Esophagus muscularis mucosa (tissue), 4 donors: ENCODE measurements around the gene HDAC4. TPM values are rescaled to one million over a fixed set of nuclear protein-coding genes. Genes with fewer than 3 reads are reported as not detected.

ENCODE experiments used
- DNase-seq: peaks from one replicate; pipeline ENCODE4 v3.0.0-alpha.2; 2017; ENCODE audit errors: extremely low spot score
- H3K27ac ChIP-seq, 4 donors: fragments of 200-600 bp; sonication (generic); replicated peaks in 1 of 4; 1 replicate in 3 of 4; 2 replicates in 1 of 4; pipeline ENCODE4 v1.5.1; 2016 to 2019; ENCODE audit warnings: mild to moderate bottlenecking in 1 of 4
- H3K27me3 ChIP-seq, 4 donors: fragments of 200-600 bp; sonication (generic); one replicate each; pipeline versions ENCODE4 v1.5.1 to v1.6.0; 2016 to 2019
- H3K36me3 ChIP-seq, 4 donors: fragments of 200-600 bp; sonication (generic); one replicate each; pipeline ENCODE4 v1.5.1; 2016 to 2019
- H3K4me1 ChIP-seq, 4 donors: fragments of 200-600 bp; sonication (generic); one replicate each; pipeline ENCODE4 v1.5.1; 2016 to 2019
- H3K4me3 ChIP-seq, 4 donors: fragments of 200-600 bp; sonication (generic); 1 replicate in 2 of 4; 2 replicates in 2 of 4; pipeline ENCODE4 v1.5.1; 2016 to 2019; ENCODE audit warnings: mild to moderate bottlenecking in 4 of 4, moderate library complexity in 1 of 4
- H3K9me3 ChIP-seq, 4 donors: fragments of 200-600 bp; sonication (generic); 1 replicate in 3 of 4; 2 replicates in 1 of 4; pipeline ENCODE4 v1.5.1; 2016 to 2019
- CTCF ChIP-seq, 3 experiments: fragments of 200-600 bp in 2 of 3; fragments of 450-650 bp in 1 of 3; sonication (generic) in 2 of 3; IDR thresholded peaks; one replicate each; pipeline ENCODE4 v1.5.1; 2017 to 2019; ENCODE audit warnings: antibody characterized with exemption in 3 of 3, mild to moderate bottlenecking in 2 of 3, moderate library complexity in 1 of 3
- EP300 ChIP-seq: sonication (generic); formaldehyde crosslinking; IDR thresholded peaks from one replicate; pipeline ENCODE4 v1.6.1; 2017; ENCODE audit warnings: antibody characterized with exemption
- POLR2A ChIP-seq: fragments of 450-650 bp; IDR thresholded peaks from one replicate; pipeline ENCODE4 v1.6.1; 2017; ENCODE audit warnings: antibody characterized with exemption, moderate library complexity, mild to moderate bottlenecking, low read depth
- POLR2AphosphoS5 ChIP-seq, 2 donors: sonication (generic); formaldehyde crosslinking; IDR thresholded peaks; one replicate each; pipeline ENCODE4 v1.6.1; 2017; ENCODE audit warnings: antibody characterized with exemption in 2 of 2
- WGBS: methylation state at CpG from one replicate; pipeline ENCODE4 v1.1.5; 2018; 5-methylcytosine and 5-hydroxymethylcytosine counted together
- intact Hi-C: fragments of 100-400 bp; cut with DNase I; formaldehyde crosslinking; loops from one replicate; pipeline ENCODE4 v1.15.1; 2023
- total RNA-seq, 4 donors: library from RNA; depleted of rRNA; stranded (reverse); fragments of >200 nt; gene quantifications; one replicate each; pipeline versions ENCODE4 v1.1.0 to v1.2.1, GENCODE V29; 2016

HDAC4 gene
- total RNA-seq, 4 donors from 2014 or later, result 59.4 to 119 (median 76.1) TPM

DNA sequence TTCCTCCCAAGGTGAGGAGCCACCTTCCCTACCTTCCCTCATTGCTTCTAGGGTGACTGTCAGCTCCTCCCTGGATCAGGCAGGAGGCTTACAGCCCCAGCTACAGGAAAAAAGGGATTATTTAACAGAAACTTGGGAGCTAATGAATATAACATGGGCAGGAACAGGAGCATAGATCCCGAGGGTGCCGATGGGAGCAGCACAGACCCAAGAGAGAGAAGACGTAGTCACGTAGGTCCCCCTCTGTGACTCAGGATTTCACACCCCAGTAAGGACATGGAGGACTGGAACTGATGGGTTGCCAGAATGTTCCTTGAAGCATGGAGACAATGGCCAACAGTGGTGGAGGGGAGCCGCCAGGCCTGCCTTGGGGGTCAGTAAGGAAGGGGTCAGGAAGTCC lies 10.3 kb upstream of the HDAC4 start:
- no peak overlapping the region for H3K4me3 ChIP-seq
- no peak for DNase-seq
- H3K4me1 ChIP-seq, result no peaks in the 10 kb centered on the region
- peaks cover 0 to 5% (median 0%) of the 10 kb centered on the region in 4 donors for H3K9me3 ChIP-seq
- no peak overlapping the region for H3K27ac ChIP-seq
- TF ChIP-seq CTCF (IDR thresholded peaks at IDR 0.05) (no peak), EP300 (no peak), POLR2A (no peak), POLR2AphosphoS5 (IDR thresholded peaks at IDR 0.05) (no peak)
- 98% methylated on average over 5 of the region's 5 CpGs for WGBS
- intact Hi-C loops, result no loop called here
- H3K36me3 ChIP-seq, result no peaks in the 10 kb centered on the region
- no peaks in the 10 kb centered on the region for H3K27me3 ChIP-seq

- Histone ChIP-seq H3K27me3 (no peaks in the 10 kb centered on the region), H3K4me1 (no peaks in the 10 kb centered on the region), H3K27ac (no peak overlapping the region), H3K36me3 (no peaks in the 10 kb centered on the region), H3K4me3 (no peak overlapping the region), H3K9me3 (peaks cover 0 to 5% (median 0%) of the 10 kb centered on the region in 4 donors)
- no peak for DNase-seq
- intact Hi-C loops, result loop anchor here (10.0 kb wide), 1 partner anchor 475 kb away; no protein-coding TSS in a partner anchor
- TF ChIP-seq POLR2A (no peak), EP300 (no peak), POLR2AphosphoS5 (IDR thresholded peaks at IDR 0.05) (no peak), CTCF (IDR thresholded peaks at IDR 0.05) (no peak)
- WGBS, result 82% methylated on average over 4 of the region's 6 CpGs
These were observed 9.2 kb upstream of the HDAC4 start for GRCh38 chr2:239409976-239410375.

DNA sequence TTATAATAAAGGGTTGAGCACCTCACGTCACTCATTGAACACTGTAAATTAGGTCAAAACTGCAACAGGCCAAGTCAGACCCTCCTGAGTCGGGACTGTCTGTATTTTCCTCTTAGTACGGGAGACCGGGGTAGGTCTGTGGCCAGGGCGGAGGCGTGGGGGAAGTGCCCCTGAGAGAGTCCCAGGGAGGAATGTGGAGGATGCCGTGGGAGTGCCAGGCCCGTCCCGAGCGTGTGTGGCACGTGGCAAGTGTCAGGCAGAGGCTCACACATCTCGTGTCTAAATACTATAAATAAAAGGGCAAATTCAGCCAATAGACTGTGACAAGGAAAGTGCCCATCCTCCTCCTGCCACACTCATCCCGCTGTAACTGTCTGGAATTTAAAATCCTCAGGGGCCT lies 6.3 kb upstream of the HDAC4 start:
- DNase-seq, result no peak
- intact Hi-C loops, result loop anchor here (10.0 kb wide), 1 partner anchor 478 kb away; no protein-coding TSS in a partner anchor
- 80% methylated on average over 12 of the region's 13 CpGs for WGBS

DNA sequence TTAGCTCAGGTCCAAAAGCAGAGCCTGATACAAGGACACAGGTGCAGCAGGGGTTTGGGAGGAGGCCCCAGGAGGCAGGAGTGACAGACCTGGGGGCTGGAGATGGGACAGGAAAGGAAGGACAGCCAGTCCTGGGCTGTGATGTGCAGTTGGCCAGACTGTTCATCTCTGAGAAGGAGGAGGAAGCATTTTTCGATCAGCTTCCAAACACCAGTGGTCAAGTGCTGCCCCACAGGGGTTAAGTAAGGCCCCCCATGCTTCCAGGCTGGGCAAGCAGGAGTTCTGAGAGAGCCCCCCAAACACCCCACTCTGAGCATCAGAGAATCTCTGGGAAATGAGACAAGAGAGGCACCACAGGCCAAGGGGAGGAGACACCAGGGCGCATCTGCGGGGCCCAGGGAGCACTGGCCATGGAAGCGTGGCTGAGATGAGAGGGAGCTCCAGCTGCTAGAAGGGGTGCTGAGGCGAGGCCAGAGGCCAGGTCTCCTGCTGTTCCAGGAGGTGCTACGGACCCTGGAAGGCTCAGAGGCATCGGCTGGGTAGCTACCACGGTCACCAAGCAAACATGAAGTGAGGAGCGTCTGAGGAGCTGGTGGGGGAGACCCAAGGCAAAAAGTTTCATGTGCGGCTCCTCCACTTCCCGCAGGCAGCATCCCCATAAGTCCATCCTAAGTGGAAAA lies 5.6 kb upstream of the HDAC4 start:
- TF ChIP-seq EP300 (no peak), POLR2AphosphoS5 (IDR thresholded peaks at IDR 0.05) (no peak), CTCF (IDR thresholded peaks at IDR 0.05) (no peak), POLR2A (no peak)
- DNase-seq, result no peak
- Histone ChIP-seq H3K27ac (no peak overlapping the region), H3K9me3 (no peaks in the 10 kb centered on the region), H3K4me3 (no peak overlapping the region), H3K4me1 (peaks cover 4 to 10% (median 8%) of the 10 kb centered on the region in 4 donors), H3K36me3 (no peaks in the 10 kb centered on the region), H3K27me3 (no peaks in the 10 kb centered on the region)
- 96% methylated on average over 9 of the region's 11 CpGs for WGBS
- intact Hi-C loops, result loop anchor here (10.0 kb wide), 1 partner anchor 478 kb away; no protein-coding TSS in a partner anchor

More for the DNA sequence above, 6.3 kb upstream of the HDAC4 start:
- Histone ChIP-seq H3K9me3 (peaks cover 0 to under 1% (median 0%) of the 10 kb centered on the region in 4 donors), H3K27ac (no peak overlapping the region), H3K36me3 (no peaks in the 10 kb centered on the region), H3K4me3 (no peak overlapping the region), H3K27me3 (no peaks in the 10 kb centered on the region), H3K4me1 (peaks cover 2 to 7% (median 6%) of the 10 kb centered on the region in 4 donors)
- TF ChIP-seq POLR2A (no peak), CTCF (IDR thresholded peaks at IDR 0.05) (no peak), POLR2AphosphoS5 (IDR thresholded peaks at IDR 0.05) (no peak), EP300 (no peak)
